Astrocyte of the cerebellum (primary cell): ENCODE data around the gene IGSF9B.

Experiments used
- DNase-seq: peaks from one replicate; pipeline ENCODE4 v3.0.0-alpha.2; 2011; ENCODE audit warnings: low read depth
- H3K4me3 ChIP-seq: 2 replicates; pipeline ENCODE4 v1.5.1; 2011; ENCODE audit warnings: mild to moderate bottlenecking, low read depth, low read length, moderate library complexity
- in situ Hi-C: cut with HindIII; loops from 2 replicates; pipeline ENCODE4 v1.10.0; 2017; ENCODE audit warnings: low sequenced_read_pairs
- TF ChIP-seq, protein P1 (sequence below): IDR thresholded peaks from 2 replicates; pipeline ENCODE4 v1.5.1; 2012; ENCODE audit warnings: low read length, low read depth, moderate library complexity, mild to moderate bottlenecking; ENCODE audit errors: missing control alignments

The IGSF9B gene

DNA sequence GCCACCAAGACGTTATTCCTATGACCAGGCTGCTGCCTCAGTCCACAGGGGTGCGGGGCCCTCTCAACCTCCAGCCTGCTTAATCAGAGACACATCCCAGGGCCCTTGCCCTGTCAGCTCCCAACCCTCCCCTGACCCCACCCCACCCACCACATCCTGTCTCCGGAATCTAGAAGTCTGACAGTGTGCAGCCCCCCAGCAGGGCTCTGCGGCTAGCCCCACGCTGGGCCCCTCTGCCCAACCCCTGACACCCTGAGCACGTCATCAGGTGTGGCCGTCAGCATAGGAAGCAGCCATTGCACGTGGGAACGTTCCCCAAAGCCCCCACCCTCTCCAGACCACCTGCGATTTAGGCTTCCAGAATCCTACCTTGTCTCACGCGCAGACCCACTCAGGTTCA, 34.3 kb upstream of the IGSF9B start:
- in situ Hi-C loops: no loop called here
- TF ChIP-seq, protein P1, sequence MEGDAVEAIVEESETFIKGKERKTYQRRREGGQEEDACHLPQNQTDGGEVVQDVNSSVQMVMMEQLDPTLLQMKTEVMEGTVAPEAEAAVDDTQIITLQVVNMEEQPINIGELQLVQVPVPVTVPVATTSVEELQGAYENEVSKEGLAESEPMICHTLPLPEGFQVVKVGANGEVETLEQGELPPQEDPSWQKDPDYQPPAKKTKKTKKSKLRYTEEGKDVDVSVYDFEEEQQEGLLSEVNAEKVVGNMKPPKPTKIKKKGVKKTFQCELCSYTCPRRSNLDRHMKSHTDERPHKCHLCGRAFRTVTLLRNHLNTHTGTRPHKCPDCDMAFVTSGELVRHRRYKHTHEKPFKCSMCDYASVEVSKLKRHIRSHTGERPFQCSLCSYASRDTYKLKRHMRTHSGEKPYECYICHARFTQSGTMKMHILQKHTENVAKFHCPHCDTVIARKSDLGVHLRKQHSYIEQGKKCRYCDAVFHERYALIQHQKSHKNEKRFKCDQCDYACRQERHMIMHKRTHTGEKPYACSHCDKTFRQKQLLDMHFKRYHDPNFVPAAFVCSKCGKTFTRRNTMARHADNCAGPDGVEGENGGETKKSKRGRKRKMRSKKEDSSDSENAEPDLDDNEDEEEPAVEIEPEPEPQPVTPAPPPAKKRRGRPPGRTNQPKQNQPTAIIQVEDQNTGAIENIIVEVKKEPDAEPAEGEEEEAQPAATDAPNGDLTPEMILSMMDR: no peak
- no peak for DNase-seq
- no peak overlapping the region for H3K4me3 ChIP-seq

DNA sequence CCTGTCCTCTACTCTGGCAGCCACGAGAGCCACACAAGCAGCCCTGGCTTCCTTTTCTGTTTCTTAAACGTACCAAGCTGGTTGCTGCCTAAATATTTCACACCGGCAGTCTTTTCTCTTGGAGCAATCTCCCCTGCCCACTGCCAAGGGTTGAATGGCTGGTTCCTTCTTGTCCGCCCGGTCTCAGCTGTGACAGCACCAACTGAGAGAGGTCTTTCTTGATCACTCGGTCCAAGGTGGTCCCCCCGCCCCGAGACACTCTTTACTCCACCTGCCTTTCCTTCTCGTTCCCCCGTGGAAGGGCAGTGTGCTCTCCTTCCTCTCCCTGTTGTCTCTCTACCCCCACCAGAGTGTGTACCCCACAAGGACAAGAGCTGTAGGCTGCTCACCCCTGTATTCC, 33.7 kb upstream of the IGSF9B start:
- TF ChIP-seq, protein P1: no peak
- DNase-seq: no peak
- H3K4me3 ChIP-seq: no peak overlapping the region
- in situ Hi-C loops: no loop called here

DNA sequence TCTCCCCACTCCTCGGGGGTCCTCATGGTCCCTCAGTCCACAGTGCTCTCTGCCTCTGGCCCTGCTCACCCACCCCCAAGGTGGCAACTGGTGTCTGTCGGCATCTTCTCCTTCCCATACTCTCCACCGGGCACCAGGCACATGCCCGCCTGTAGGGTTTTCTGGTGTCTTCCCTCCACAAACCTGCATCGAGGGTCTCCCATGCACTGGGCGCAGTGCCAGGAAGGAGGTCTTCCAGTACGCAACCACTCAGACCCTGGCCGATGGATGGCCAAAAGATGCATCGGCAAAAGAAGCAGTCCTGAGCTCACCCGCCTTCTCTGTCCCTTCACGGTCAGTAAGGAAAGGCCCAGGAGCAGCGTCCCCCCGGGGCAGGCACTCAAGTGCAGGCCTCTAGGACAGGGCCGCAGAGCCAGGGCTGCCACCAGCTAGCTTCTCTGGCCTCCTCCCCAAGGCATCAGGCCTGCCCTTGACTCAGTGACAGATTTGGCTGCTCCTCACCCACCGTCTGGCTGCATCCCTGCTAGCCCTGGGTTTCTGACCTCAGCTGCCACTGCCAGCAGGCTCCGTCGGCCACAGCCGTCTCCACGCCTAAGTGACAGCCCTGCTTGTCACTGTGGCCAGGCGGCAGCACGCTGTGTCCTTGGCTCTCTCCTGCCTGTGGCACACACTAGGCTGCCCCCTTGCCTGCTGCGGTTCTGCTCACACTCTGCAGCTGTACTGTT, 32.1 kb upstream of the IGSF9B start:
- no peak overlapping the region for H3K4me3 ChIP-seq
- TF ChIP-seq, protein P1: no peak
- in situ Hi-C loops: no loop called here
- no peak for DNase-seq

DNA sequence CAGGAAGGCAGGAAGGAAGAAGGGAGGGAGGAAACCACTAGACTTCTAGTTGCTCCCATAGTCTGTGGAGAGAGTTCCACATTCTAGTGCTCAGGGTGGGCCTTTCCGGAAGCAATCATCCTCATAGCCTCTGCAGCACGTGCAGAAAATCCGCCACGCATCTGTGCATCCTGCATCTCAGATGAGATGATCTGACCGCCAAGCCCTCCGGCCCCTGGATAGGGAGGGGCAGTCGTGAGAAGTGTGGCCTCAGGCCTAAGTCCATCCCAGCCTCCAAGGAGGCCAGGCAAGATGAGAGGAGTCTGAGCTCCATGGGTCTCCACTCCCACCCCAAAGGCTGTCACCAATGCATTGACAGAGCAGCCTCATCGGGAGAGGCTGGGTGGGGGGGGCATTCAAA, 30.4 kb upstream of the IGSF9B start:
- no peak overlapping the region for H3K4me3 ChIP-seq
- TF ChIP-seq, protein P1: no peak
- in situ Hi-C loops: no loop called here
- DNase-seq: no peak

DNA sequence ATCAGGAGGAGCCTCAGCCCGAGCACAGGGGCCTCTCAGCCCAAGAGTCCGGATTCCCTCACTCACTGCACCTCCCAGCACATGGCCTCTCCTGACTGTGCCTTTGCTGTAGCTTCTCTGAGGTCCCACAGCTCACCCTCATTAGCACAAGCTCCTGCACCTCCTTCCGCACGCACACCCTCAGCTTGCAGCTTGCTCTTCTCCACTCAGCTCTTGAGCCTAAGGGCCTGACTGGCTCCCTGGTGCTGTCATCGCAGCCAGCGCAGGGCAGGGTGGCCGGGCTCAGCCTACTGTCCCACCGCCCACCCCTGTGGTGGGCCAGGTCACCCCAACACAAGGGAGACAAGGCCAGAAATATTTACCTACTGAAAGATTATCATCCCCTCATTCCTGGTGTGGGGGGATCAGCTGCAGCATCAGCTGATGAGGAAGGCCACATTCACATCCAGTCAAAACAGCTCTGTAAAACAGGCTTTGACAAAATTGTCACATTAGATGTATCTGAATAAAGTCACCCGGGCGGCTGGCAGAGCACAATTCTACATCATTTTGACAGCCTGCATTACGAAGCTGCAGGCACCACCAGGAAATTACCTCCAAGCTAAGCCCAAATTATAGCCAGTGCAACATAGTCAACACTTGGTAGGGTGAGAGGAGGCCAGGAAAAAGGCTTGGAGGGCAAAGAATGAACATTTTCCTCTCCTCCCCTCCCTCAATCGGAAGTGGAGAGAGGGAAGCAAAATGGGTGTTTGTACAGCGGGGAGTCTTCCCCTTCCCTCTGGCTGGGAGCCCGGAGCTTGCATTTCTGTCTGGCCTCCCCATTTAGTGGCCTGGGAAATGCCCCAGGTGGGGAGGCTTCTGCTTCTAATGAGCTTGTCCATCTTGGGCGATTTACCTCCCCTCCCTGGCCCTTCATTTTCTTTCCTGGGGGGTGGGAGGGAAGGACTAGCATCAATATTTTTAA, 29.5 kb upstream of the IGSF9B start:
- TF ChIP-seq, protein P1: no peak
- in situ Hi-C loops: no loop called here
- H3K4me3 ChIP-seq: no peak overlapping the region
- DNase-seq: no peak

DNA sequence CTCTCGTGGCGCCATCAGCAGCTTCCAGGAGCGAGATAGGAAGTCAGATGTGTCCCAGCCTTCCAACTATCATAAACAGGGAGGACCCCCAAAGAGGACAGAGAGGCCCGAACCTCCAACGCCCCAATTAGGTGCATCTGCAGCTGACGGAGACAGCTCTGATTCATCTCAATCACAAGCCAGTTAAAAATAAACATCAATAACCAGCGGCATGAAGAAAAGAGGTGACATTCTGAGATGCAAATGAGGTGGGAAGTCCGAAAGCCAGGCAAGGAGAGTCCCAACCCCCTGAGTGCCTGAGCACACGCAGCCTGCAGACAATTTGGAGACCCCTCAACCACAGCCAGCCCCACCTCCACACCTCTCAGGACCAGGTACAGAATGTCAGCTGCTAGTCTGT, 28.1 kb upstream of the IGSF9B start:
- TF ChIP-seq, protein P1: no peak
- no peak for DNase-seq
- in situ Hi-C loops: loop anchor here (5.0 kb wide), 1 partner anchor 58 kb away; no protein-coding TSS in a partner anchor
- H3K4me3 ChIP-seq: no peak overlapping the region
